Stimulated activated CD4-positive, alpha-beta T cell treated with anti-CD3 and anti-CD28 coated beads, Interleukin-1b, Interleukin-23, amount 100 ng/mL, for 24 hours (primary cell): ENCODE measurements around the gene PLPP4.

Experiments
- DNase-seq, 4 experiments: peaks; one replicate each; pipeline ENCODE4 v3.0.0-alpha.2; 2020; ENCODE audit warnings: low read depth in 4 of 4, low spot score in 1 of 4

PLPP4 gene

DNA sequence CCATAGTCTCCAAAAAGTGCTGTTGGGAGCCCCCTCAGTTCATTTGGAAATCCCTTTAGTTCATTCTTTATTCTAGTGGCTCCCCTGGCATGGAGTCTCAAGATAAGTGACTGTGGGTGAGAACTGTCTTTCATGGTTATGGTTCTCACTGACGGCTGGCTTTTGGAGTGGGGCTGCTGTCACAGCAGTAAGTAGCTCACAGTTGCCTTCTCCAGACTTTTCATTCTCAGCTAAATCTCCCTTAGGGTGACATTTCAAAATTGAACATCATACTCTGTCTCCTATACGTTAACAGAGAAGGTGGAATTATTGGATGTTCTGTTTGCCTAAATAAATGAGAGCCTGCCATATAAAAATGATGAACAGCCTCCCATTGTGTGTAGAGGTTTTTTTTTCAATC lies 58.7 kb downstream of the PLPP4 start:
- no peak for DNase-seq

DNA sequence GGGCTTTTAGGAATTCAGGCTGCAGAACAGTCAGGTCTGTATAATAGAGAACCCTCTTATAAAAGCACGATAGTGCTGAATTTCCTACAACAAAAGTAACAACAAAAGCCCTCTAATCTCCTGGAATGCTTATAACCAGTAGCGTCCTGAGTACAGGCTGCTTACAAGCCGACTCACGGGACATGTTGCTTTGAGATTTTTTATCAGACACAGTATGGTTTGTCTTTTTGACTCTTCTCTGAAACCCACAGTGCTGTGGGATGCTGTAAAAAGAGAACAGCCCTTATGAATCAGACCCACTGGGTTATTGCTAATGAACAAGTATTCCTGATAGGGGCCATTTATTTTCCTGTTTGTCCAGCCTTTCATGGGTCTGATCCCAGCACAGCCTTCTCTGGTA lies 59.4 kb downstream of the PLPP4 start:
- DNase-seq, result no peak

GRCh38 chr10:120517196-120517595 lies 60.2 kb downstream of the PLPP4 start:
- DNase-seq, result no peak

- DNase-seq, result no peak
These were observed 61.0 kb downstream of the PLPP4 start for GRCh38 chr10:120517881-120518484.

GRCh38 chr10:120521880-120522279 lies 64.9 kb downstream of the PLPP4 start:
- no peak for DNase-seq

DNA sequence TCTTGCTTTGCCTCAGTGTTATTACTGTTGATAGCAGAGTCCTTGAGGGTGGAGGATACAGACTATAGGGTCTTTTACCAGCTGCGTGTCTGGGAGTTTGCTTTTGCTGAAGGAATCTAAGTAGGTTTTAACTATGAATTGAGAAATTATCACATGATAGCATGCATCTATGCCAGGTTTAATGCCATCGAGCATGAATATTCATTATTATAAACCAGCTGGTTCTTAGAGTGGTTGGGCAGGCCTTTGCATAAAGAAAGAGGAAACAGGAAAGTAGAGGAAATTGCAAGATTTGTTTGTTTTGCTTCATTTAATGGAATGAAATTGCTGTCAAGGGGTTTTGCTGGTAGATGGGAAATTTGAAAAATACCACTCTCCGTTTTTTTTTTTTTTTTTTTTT lies 70.7 kb downstream of the PLPP4 start:
- DNase-seq, result no peak

DNA sequence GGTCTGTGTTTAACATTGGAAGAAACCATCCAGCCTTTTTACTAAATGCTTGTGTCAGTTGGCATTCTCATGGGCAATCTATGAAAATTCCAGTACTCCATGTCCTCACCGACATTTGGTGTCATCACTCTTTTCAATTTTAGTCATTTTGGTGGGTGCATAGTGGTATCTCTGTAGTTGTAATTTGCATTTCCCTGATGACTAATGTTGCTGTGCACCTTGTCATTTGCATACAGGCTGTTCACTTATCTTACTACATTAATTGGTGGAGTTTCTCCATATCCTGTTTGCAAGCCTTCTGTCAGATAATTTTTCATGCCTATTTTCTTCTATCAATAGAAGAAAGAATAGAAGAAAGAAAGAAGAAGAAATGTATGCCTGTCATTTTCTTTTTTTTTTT lies 73.7 kb downstream of the PLPP4 start:
- no peak for DNase-seq

- no peak for DNase-seq
These were observed 81.1 kb downstream of the PLPP4 start for GRCh38 chr10:120538091-120538490.

- DNase-seq, result no peak
These were observed 82.0 kb downstream of the PLPP4 start for GRCh38 chr10:120539076-120539475.

- DNase-seq, result no peak
These were observed 83.5 kb downstream of the PLPP4 start for GRCh38 chr10:120540486-120540885.

DNA sequence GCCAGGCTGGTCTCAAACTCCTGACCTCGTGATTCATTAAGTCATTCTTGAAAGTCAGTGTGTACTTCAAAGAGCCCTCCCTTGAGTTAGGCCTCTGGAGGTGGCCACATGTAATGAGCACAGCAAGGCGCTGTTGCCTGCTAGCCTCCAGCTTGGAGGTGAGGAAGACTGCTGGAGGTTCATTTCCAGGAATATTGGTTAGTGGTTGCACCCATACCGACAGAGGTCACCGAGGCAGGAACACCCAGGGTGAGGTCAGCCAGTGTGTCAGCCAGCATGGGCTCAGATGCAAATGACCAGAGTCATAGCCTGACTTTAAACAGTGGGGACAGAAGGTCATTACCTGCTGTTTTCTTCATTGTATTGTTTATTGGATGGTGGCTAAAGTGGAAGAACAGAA lies 85.0 kb downstream of the PLPP4 start:
- no peak for DNase-seq

DNA sequence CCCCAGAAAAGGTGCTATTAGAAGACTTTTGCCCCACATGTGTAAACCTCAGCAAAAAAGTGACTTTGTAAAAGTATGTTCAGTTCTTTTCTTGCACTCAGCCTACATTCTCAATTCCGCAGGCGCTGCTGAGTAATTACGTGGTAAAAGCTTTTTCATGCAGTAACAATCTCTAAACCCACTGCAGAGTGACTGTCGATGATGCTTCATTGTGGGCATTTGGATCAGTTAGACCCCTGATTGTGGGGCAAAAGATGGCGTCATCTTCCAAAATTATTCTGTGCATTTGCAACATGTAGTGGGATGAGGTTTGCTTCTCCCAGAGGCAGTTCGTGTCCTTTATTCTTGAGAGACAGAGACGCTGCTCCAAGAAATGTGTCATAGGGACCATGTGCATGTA lies 85.6 kb downstream of the PLPP4 start:
- DNase-seq, result no peak

DNA sequence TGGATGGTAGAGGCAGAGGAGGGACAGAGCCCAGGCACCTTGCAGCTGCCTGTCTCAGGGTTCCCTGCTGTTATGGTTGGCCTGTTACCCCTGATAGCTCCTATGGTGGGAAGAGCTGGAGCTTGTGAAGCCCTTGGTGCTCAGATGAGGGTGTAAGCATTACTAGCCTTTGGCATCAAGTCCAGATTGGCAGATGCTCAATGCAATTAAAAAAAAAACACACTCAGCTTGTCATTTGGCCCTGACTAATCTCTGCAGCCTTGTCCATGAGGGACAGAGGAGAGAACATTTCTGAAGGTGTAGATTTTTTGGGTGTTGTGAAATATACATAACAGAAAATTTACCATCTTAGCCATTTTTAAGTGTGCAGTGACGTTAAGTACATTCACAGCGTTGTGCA lies 86.3 kb downstream of the PLPP4 start:
- no peak for DNase-seq

DNA sequence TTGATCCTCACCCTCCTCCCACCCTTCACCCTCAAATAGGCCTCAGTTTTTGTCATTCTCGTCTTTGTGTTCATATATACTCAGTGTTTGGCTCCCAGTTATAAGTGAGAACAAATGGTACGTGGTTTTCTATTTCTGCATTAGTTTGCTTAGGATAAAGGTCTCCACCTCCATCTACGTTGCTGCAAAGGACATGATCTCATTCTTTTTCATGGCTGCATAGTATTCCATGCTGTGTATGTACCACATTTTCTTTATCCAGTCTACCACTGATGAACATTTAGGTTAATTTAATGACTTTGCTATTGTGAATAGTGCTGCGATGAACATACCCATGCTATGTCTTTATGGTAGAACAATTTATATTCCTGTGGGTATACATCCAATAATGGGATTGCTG lies 91.2 kb downstream of the PLPP4 start:
- DNase-seq, result no peak

DNA sequence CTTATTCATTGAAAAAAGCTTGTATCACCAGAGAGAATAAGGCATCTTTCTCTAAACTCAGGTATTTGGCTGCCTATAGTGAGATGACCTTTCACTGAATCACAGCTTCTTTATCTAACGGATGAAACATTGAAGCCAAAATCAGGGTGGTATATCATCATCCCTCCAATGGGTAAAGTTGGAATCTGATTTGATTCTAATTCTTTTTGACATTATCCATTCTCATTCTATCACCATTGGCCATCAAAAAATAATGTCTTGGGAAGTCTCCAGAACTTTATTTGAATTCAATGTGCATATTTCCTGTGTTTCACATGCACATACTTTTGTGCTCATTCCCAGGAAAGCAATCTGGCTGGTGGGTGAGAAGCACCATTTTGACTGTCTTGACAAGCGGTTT lies 95.2 kb downstream of the PLPP4 start:
- DNase-seq, result no peak

DNA sequence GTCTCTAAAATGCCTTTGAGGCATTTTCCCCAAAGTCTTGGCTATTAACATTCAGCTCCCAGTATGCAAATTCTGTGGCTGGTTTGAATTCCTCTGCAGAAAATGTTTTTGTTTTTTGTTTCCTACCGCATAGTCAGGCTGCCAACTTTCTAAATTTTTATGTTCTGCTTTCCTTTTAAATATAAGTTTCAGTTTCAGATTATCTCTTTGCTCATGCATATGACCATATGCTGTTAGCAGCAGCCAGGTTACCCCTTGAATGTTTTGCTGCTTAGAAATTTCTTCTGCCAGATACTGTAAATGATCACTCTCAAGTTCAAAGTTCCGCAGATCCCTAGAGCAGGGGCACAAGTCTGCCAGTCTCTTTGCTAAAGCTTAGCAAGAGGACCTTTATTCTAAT lies 96.9 kb downstream of the PLPP4 start:
- DNase-seq, result no peak

DNA sequence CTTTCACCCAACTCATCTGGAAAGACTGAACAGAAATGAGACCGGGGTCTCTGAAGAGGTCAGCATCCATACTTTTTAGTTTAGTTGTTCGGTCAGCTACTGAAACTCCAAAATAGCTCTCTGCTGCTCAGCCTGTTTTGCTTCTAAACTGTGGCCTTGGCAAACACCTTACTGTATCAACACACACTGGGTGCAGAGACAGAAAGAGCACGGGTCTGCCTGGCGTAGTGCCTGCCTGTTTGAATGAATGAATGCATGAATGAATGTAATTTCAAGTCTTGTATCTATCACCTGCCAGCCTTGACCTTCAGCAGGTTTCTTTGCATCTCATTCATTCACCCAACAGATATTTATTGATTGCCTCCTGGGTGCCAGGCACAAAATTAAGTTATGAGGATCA lies 98.4 kb downstream of the PLPP4 start:
- DNase-seq, result no peak

- no peak for DNase-seq
These were observed 99.0 kb downstream of the PLPP4 start for GRCh38 chr10:120555842-120556532.

- no peak for DNase-seq
These were observed 100.3 kb downstream of the PLPP4 start for GRCh38 chr10:120557311-120557710.

- DNase-seq, result no peak
These were observed 102.8 kb downstream of the PLPP4 start for GRCh38 chr10:120559800-120560199.

DNA sequence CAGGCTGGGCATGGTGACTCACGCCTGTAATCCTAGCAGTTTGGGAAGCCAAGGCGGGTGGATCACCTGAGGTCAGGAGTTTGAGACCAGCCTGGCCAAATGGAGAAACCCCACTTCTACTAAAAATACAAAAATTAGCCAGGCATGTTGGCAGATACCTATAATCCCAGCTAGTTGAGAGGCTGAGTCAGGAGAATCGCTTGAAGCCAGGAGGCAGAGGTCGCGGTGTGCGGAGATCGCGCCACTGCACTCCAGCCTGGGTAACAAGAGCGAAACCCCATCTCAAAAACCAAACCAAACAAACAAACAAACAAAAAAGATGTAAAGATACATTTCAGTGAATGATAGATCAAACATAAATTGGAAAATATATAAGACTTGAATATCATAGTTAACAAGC lies 105.9 kb downstream of the PLPP4 start:
- DNase-seq, result no peak

GRCh38 chr10:120570418-120570817 lies 113.4 kb downstream of the PLPP4 start:
- no peak for DNase-seq

DNA sequence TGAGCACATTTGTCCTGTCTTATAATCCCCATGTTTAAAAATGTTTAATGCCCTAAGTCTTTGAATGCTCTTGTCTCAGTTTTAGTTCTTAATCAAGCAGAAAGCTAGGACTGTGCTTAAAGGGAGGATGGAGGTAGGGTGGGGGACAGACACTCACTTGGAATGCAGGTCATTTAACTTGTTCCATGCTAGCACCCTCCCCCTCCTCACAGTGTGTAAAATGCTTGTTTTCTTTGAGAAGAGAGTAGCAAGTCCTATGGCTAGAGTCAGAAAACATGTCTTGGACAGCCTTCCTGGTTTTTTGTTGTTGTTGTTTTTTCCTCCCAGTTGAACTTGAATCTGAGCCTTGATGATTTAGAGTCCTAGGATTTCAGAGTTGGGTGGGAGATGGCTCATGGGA lies 114.2 kb downstream of the PLPP4 start:
- no peak for DNase-seq
